Prostate gland (tissue), 2 donors: ENCODE results near the gene PDE5A.

ENCODE experiments used
- POLR2A ChIP-seq: fragments of 450-650 bp; IDR thresholded peaks from one replicate; pipeline ENCODE4 v1.6.1; 2016; ENCODE audit warnings: antibody characterized with exemption, mild to moderate bottlenecking
- POLR2AphosphoS5 ChIP-seq: sonication (generic); formaldehyde crosslinking; IDR thresholded peaks from one replicate; pipeline ENCODE4 v1.6.1; 2017; ENCODE audit warnings: antibody characterized with exemption
- TF ChIP-seq, protein P1 (sequence below), 4 experiments: fragments of 200-600 bp in 2 of 4; fragments of 450-650 bp in 2 of 4; sonication (generic) in 2 of 4; IDR thresholded peaks; 1 replicate in 3 of 4; 2 replicates in 1 of 4; pipeline ENCODE4 v1.5.1; 2016 to 2019; ENCODE audit warnings: antibody characterized with exemption in 4 of 4, mild to moderate bottlenecking in 2 of 4, moderate library complexity in 2 of 4

DNA sequence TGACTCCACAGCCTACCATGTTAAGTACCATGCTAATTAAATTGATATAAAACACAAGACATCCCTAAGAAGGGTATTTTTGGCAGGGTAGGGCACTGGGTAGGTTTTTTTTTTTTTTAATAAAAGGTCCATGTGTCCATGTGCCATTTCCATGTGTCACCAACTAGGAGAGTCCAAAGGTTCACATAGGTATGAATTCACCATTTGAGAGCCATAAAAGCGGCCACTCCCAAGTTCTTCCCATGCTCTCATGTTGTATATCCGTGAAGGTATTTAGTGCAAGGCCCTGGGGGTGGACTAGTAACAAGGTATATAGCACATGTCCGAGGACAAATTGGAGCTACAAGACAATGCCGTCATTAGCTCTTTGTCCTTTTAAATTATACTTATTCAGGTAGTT lies 107.3 kb downstream of the PDE5A start:
- TF ChIP-seq, protein P1, sequence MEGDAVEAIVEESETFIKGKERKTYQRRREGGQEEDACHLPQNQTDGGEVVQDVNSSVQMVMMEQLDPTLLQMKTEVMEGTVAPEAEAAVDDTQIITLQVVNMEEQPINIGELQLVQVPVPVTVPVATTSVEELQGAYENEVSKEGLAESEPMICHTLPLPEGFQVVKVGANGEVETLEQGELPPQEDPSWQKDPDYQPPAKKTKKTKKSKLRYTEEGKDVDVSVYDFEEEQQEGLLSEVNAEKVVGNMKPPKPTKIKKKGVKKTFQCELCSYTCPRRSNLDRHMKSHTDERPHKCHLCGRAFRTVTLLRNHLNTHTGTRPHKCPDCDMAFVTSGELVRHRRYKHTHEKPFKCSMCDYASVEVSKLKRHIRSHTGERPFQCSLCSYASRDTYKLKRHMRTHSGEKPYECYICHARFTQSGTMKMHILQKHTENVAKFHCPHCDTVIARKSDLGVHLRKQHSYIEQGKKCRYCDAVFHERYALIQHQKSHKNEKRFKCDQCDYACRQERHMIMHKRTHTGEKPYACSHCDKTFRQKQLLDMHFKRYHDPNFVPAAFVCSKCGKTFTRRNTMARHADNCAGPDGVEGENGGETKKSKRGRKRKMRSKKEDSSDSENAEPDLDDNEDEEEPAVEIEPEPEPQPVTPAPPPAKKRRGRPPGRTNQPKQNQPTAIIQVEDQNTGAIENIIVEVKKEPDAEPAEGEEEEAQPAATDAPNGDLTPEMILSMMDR (IDR thresholded peaks at IDR 0.05), result no peak
- TF ChIP-seq POLR2AphosphoS5, result no peak
- no peak for TF ChIP-seq POLR2A
